Activated naive CD8-positive, alpha-beta T cell (primary cell): ENCODE measurements around the gene FAT1.

ENCODE experiments used
- H3K27ac Mint-ChIP-seq: one replicate; pipeline ENCODE4 v1.8.0; 2021; ENCODE audit warnings: mixed read lengths
- H3K27me3 Mint-ChIP-seq: one replicate; pipeline ENCODE4 v1.8.0; 2021; ENCODE audit warnings: mixed read lengths
- H3K36me3 Mint-ChIP-seq: one replicate; pipeline ENCODE4 v1.8.0; 2021; ENCODE audit warnings: mixed read lengths
- H3K4me1 Mint-ChIP-seq: one replicate; pipeline ENCODE4 v1.8.0; 2021; ENCODE audit warnings: low read depth, mixed read lengths
- H3K4me3 Mint-ChIP-seq: one replicate; pipeline ENCODE4 v1.8.0; 2021; ENCODE audit warnings: mild to moderate bottlenecking, mixed read lengths
- H3K9me3 Mint-ChIP-seq: one replicate; pipeline ENCODE4 v1.8.0; 2021; ENCODE audit warnings: low read depth, mixed read lengths

The FAT1 gene

DNA sequence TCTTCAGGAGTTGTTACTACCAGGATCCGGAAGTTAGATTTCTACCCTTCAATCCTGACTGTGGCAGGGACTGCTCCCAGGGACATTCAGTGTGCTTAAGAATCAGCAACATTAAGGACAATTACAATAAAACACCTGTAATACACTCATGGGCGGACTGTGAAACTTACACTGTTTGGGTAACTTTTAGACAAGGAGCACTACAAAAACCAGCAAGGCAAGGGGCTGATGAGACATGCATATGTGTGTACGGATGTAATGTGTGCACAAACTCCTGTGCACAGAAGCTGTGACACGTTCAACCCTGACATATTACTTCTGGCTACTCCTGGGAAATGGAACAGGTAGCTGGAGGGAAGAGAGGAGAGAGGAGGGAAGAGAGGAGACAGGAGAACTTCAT lies 75.8 kb downstream of the FAT1 start:
- no peak overlapping the region for H3K4me3 Mint-ChIP-seq
- no peaks in the 10 kb centered on the region for H3K4me1 Mint-ChIP-seq
- no peaks in the 10 kb centered on the region for H3K36me3 Mint-ChIP-seq
- H3K27ac Mint-ChIP-seq, result no peak overlapping the region
- H3K9me3 Mint-ChIP-seq, result peaks cover 4% of the 10 kb centered on the region
- peaks cover 14% of the 10 kb centered on the region for H3K27me3 Mint-ChIP-seq

DNA sequence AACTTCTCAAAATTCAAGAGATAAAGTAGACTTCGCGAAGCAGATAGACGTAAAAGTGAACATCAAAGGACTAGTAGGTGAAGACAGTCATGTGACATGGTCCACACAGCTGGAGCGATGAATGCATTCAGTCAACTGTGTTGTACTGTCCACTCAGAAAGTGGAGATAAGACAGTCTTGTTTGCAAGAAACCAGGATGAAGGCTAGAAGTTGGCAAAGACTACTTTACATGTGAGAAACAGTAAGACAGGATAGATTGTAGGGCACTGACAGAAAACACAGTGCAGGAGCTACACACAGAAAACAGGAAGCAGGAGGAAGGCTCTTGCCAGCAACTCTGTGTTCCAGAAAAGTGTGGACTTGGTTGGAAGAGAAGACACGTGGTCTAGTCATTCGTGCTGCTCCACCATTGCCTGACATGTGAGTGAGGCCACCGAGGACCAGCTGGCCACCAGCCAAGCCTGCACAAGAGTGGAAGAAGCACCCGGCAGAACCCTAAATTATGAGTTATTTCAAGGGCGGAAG lies 78.9 kb downstream of the FAT1 start:
- Mint-ChIP-seq H3K27me3 (peaks cover 3% of the 10 kb centered on the region), H3K27ac (no peak overlapping the region), H3K36me3 (no peaks in the 10 kb centered on the region), H3K9me3 (peaks cover 4% of the 10 kb centered on the region), H3K4me3 (no peak overlapping the region), H3K4me1 (no peaks in the 10 kb centered on the region)

DNA sequence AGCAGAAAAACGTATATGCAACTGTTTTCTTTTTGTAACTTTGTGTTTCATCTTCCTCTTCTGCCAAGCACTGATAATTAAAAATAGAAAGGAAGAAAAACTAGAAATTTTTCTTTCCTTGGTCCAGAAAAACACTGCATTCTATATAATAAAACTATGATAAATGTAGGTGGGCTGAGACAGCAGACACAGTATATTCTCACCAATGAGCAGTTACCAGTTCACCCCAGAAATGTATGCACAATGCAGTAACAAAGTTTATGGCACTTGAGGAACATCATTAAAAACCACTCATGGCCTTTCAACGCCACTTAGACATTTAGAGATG lies 79.4 kb downstream of the FAT1 start:
- Mint-ChIP-seq H3K4me3 (no peak overlapping the region), H3K36me3 (no peaks in the 10 kb centered on the region), H3K4me1 (no peaks in the 10 kb centered on the region), H3K27ac (no peak overlapping the region), H3K9me3 (peaks cover 4% of the 10 kb centered on the region), H3K27me3 (peaks cover 3% of the 10 kb centered on the region)

DNA sequence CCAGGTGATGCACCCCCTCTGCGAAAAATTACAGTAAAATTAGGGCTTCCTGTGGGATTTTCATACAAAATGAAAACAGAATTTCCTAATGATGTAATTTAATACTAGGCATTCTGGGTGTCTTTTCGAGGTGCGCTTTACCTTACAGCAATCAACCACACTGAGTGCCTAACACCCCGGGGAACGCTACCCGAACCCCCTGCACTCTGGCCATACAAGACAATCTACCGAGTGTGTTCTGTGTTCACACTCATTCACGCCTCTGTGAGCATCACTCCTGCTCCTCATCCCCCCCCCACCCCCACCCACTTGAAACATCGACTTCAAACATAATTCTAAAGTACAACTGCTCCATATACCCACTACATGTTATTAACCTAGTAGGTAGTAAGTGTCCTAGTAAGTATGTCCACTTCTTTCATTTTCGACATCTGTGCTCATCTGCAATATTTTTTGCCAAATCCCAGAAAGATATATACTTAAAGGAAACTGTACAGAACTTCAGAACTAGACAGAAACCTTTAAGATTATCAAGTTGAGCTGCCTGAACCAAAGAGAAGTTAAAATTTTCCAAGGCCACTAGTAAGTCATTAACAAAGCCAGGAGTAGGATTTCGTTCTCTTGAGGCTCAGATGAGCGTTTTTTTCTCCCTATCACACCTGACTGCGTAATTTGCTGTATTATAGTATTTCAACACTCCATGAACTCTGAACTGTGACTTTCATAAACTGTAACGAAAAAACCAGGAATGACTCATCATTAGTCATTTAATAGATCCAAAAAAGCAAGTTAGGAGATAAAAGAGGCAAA lies 80.0 kb downstream of the FAT1 start:
- no peak overlapping the region for H3K27ac Mint-ChIP-seq
- no peaks in the 10 kb centered on the region for H3K36me3 Mint-ChIP-seq
- H3K9me3 Mint-ChIP-seq, result peaks cover 4% of the 10 kb centered on the region
- H3K4me3 Mint-ChIP-seq, result no peak overlapping the region
- H3K27me3 Mint-ChIP-seq, result peaks cover 3% of the 10 kb centered on the region
- no peaks in the 10 kb centered on the region for H3K4me1 Mint-ChIP-seq

DNA sequence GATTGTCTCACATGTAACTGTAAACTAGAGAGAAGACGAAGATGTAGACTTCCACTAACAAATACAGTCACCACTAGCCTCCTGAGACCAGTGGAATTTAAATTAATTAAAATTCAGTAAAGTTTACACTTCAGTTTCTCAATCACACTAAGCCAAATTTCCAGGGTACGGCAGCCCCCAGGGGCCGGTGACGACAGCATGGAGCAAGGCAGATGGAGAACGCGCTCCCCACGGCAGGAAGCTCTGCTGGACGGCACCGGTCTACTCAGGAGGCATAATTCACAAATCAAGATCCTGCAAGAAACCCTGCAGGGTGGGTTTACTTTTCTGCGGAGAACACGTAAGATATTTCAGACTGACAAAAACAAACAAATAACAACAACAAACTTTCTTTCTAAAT lies 80.7 kb downstream of the FAT1 start:
- Mint-ChIP-seq H3K4me3 (no peak overlapping the region), H3K27me3 (peaks cover 3% of the 10 kb centered on the region), H3K9me3 (peaks cover 4% of the 10 kb centered on the region), H3K27ac (no peak overlapping the region), H3K36me3 (no peaks in the 10 kb centered on the region), H3K4me1 (no peaks in the 10 kb centered on the region)

DNA sequence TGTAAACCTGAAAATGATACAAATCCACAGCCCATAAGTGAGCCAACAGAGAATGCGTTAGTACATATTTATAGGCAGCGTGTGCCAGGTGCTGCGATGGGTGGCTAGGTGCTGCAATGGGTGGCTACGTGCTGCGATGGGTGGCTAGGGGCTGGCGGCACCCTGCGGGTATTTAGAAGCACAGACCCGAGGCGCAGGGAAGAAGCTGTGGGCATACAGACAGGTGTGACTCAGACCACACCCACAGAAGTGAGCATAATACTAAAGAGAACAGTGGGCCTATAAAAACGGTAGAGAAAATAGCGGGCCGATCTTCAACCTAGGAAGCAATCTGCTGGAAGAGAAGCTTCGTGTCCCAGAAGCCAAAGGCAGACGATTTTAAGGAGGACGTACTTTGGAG lies 81.1 kb downstream of the FAT1 start:
- Mint-ChIP-seq H3K27ac (no peak overlapping the region), H3K4me3 (no peak overlapping the region), H3K4me1 (no peaks in the 10 kb centered on the region), H3K27me3 (peaks cover 3% of the 10 kb centered on the region), H3K36me3 (no peaks in the 10 kb centered on the region), H3K9me3 (peaks cover 4% of the 10 kb centered on the region)

DNA sequence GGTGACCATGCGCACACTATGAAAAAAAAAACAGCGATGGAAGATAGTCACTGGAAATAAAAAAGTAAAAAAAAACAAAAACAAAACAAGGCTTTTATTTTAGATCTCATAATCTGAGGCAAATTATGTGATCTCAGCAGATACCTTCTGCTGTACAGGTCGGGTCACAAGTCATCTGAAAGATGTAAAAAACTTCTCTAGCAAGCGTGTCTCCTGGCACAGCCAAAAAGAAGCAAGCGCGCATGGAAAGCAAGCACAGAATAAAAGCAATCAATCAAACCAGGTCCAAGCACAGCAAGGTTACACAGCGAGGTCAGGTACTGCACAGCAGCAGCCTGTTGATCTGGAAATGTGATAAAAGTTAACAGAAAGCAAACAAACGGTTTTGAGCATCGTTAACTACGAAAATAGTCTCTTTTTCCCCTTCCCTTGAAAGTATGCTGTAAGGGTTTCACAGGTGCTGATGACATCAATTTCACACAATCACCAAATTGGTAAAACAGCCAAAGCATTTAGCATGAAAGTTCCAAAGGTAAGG lies 89.0 kb downstream of the FAT1 start:
- H3K27me3 Mint-ChIP-seq, result no peaks in the 10 kb centered on the region
- H3K27ac Mint-ChIP-seq, result no peak overlapping the region
- H3K36me3 Mint-ChIP-seq, result no peaks in the 10 kb centered on the region
- H3K4me1 Mint-ChIP-seq, result no peaks in the 10 kb centered on the region
- no peak overlapping the region for H3K4me3 Mint-ChIP-seq
- H3K9me3 Mint-ChIP-seq, result no peaks in the 10 kb centered on the region

DNA sequence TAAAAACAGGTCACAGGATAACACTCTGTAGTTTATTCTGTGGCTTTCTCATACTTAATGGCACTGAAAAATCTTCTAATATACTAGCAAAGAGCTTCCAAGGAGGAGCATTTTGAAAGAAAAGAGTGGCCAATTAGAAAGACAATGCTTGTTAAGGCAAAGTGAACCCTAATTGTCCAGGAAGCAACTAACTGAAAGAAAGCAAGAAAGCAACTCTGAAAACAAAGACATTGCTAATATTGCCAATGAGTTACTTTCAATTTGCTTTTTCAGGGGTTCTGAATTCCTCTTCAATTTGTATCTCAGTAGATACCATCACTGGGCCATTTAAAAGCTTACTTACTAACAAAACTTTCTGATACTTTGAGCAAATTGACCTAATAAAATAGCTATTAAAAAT lies 89.8 kb downstream of the FAT1 start:
- no peaks in the 10 kb centered on the region for H3K4me1 Mint-ChIP-seq
- H3K9me3 Mint-ChIP-seq, result no peaks in the 10 kb centered on the region
- no peak overlapping the region for H3K4me3 Mint-ChIP-seq
- no peaks in the 10 kb centered on the region for H3K36me3 Mint-ChIP-seq
- H3K27ac Mint-ChIP-seq, result no peak overlapping the region
- no peaks in the 10 kb centered on the region for H3K27me3 Mint-ChIP-seq

DNA sequence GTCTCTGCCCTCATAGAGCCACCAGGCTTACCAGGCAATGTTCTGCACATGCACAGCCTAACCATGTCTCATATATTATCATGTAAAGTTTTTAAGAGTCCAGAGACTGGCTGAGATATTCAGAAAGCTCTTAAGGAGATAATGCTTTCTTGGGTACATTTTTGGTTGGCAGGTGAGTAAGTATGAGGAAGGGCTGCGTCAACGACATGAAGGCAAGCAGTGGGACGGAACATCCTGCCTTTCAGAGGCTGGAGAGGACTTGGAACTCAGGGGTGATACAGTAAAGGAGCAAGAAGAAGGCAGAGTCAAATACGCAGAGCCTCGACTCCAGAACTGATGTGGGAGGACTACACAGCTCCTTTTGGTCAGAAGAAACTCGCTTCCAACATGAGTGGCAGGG lies 93.5 kb downstream of the FAT1 start:
- Mint-ChIP-seq H3K27me3 (no peaks in the 10 kb centered on the region), H3K9me3 (no peaks in the 10 kb centered on the region), H3K4me3 (no peak overlapping the region), H3K27ac (no peak overlapping the region), H3K4me1 (peaks cover 5% of the 10 kb centered on the region), H3K36me3 (no peaks in the 10 kb centered on the region)

DNA sequence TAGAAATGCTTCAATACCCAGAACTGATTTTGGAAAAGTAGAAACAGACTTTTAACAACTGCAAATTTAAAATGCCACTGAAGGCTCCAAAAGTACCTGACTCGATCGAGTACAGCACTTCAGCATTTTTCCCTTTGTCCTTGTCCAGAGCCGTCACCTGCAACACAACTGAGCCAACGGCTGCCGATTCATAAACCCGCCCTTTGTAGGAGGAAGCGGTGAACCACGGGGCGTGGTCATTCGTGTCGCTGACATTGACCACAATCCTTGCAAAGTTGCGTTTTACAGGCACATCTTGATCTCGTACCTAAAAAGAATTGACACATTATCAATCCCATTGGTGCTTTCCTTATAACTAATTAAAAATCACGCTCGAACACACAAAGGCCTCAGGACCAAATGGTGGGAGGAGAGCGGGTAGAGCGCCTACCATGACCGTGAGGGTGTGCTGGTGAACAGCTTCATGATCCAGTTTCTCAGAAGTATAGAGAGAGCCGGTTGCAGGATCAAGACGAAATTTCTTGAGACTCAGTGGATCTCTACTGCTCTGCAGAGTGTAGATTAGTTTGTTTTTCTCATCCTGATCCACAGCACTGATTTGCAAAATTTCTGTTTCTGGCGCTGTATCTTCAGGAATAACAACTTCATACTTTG lies 95.5 kb downstream of the FAT1 start:
- no peaks in the 10 kb centered on the region for H3K9me3 Mint-ChIP-seq
- H3K4me3 Mint-ChIP-seq, result no peak overlapping the region
- H3K27ac Mint-ChIP-seq, result no peak overlapping the region
- peaks cover 5% of the 10 kb centered on the region for H3K4me1 Mint-ChIP-seq
- no peaks in the 10 kb centered on the region for H3K27me3 Mint-ChIP-seq
- no peaks in the 10 kb centered on the region for H3K36me3 Mint-ChIP-seq

DNA sequence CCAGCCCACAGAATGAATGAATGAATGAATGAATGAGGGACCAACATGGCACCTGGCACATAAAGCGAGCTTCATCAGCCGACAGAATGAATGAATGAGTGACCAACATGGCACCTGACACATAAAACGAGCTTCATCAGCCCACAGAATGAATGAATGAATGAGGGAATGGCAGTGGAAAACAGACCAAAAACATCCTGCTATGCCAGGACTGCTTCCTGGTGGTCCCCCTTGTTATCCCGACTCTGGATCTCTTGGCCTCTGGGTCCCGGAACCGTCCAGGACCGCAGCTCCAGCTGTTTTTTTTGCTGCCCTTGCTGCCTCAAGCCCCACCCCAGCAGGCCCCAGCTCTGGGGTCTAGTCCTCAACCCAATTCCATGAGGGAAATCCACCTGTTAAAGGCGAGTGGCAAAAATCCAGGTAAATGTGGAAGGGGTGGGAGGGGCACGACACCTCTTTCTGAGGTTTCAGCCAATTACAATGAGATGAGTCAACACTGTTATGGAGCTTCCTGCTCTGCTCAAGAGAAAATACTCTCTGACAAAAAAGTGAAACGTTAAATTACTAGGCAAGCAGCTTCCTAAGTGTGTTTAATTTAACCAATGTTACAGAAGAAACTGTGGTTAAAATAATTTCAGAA lies 96.3 kb downstream of the FAT1 start:
- H3K36me3 Mint-ChIP-seq, result no peaks in the 10 kb centered on the region
- peaks cover 5% of the 10 kb centered on the region for H3K4me1 Mint-ChIP-seq
- no peak overlapping the region for H3K27ac Mint-ChIP-seq
- peaks cover 4% of the 10 kb centered on the region for H3K27me3 Mint-ChIP-seq
- H3K4me3 Mint-ChIP-seq, result no peak overlapping the region
- H3K9me3 Mint-ChIP-seq, result no peaks in the 10 kb centered on the region

DNA sequence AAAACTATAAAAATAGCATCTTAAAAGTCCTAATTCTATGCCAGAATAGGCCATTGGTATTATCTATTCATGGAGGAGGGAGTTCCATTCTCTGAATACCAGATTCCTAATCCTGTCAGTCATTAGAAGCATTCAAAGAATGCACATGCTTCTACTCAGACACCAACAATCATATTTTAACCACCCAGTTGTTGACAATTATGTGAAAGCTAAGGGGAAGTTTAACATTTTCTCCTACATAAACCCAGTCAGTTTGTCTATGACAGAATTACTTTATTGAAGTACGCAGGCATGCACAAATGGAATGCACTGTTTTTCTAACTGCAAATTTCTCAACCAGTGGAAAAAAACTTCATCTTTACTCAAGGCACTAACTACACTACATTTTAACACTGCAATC lies 98.7 kb downstream of the FAT1 start:
- Mint-ChIP-seq H3K9me3 (no peaks in the 10 kb centered on the region), H3K27me3 (peaks cover 4% of the 10 kb centered on the region)

DNA sequence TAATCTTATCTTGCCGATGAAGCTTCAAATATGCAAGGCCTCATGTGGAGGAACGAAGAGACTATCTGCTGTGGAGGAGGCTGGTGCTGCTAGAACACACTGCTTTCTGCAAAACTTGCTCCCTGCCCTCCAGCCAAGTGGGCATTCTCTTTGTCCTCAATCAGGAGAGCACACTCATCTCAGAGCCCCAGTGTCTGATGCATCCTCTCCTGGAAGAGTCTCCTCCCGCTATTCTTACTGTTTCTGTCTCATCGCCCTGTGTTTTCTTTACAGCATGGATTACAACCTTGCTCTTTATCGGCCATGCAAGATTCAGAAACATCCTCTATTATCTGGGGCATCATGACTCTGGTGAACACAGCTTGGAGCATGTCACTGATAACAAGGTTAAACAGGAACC lies 100.1 kb downstream of the FAT1 start:
- no peak overlapping the region for H3K27ac Mint-ChIP-seq
- H3K9me3 Mint-ChIP-seq, result no peaks in the 10 kb centered on the region
- peaks cover 4% of the 10 kb centered on the region for H3K27me3 Mint-ChIP-seq
- H3K36me3 Mint-ChIP-seq, result no peaks in the 10 kb centered on the region
- peaks cover 5% of the 10 kb centered on the region for H3K4me1 Mint-ChIP-seq
- no peak overlapping the region for H3K4me3 Mint-ChIP-seq

More for the DNA sequence above, 98.7 kb downstream of the FAT1 start:
- Mint-ChIP-seq H3K4me3 (no peak overlapping the region), H3K4me1 (peaks cover 5% of the 10 kb centered on the region), H3K36me3 (no peaks in the 10 kb centered on the region), H3K27ac (no peak overlapping the region)

DNA sequence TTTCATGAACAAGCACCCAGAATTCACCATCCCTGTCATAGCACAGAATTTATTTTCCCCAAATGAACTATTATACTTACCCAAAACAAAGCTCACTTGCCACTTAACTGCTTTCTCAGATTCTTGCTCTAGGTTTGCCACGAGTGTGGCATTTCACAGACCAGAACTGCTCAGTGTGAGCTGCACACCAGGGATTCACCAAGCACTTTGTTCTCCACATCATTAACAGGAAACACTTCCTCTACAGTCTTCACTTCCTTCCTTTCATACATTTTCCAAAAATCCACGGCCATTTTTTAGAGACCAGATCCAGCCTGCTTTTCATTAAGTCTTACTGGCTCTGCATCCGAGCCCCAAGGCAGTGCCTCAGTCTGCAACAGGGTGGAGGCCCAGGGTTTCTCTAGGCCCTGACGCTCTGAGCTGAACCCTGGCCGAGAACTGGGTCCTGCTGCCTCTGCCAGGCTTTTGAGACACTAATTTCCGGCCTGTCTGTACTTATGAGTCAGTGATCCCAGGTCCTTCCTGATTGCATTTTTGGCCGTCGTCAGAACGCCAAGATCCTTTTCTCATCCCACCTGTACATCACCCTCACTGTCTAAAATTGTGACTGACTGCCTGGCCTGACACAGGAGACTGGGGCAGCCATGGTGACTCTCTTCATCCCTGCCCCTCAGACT lies 100.7 kb downstream of the FAT1 start:
- Mint-ChIP-seq H3K4me3 (no peak overlapping the region), H3K4me1 (peaks cover 5% of the 10 kb centered on the region), H3K27me3 (peaks cover 4% of the 10 kb centered on the region), H3K36me3 (no peaks in the 10 kb centered on the region), H3K27ac (no peak overlapping the region), H3K9me3 (no peaks in the 10 kb centered on the region)
